ENCODE data around the gene BRSK2. TPM values are rescaled to one million over a fixed set of nuclear protein-coding genes. Genes with fewer than 3 reads are reported as not detected.

BRSK2 gene
- total and polyA plus RNA-seq, 4 donors: 0.35 to 0.56 (median 0.52) TPM

- no peak overlapping the region for H3K27ac ChIP-seq (ENCODE audit: low read depth in 1 of 2, low read length in 1 of 2)
- WGBS, 2 donors: 32 to 42% methylated on average over 5 to 6 of the region's 6 CpGs
- peaks cover 0 to 28% (median 2%) of the 10 kb centered on the region in 5 donors for H3K4me1 ChIP-seq (ENCODE audit: control insufficient read depth in 5 of 5, insufficient read depth in 5 of 5, low read length in 5 of 5)
- ATAC-seq (ENCODE audit: insufficient read depth, low FRiP score) (no peak), DNase-seq (peak; percentile 76 to 85 (median 83))
- no peak overlapping the region for H3K9ac ChIP-seq (ENCODE audit: insufficient read depth in 1 of 2, low read length in 2 of 2)
- H3K9me3 ChIP-seq (ENCODE audit: control insufficient read depth in 4 of 4, insufficient read depth in 3 of 4, low read length in 3 of 4): peaks cover 0 to 5% (median 0%) of the 10 kb centered on the region in 4 donors
- TF ChIP-seq, protein P1, sequence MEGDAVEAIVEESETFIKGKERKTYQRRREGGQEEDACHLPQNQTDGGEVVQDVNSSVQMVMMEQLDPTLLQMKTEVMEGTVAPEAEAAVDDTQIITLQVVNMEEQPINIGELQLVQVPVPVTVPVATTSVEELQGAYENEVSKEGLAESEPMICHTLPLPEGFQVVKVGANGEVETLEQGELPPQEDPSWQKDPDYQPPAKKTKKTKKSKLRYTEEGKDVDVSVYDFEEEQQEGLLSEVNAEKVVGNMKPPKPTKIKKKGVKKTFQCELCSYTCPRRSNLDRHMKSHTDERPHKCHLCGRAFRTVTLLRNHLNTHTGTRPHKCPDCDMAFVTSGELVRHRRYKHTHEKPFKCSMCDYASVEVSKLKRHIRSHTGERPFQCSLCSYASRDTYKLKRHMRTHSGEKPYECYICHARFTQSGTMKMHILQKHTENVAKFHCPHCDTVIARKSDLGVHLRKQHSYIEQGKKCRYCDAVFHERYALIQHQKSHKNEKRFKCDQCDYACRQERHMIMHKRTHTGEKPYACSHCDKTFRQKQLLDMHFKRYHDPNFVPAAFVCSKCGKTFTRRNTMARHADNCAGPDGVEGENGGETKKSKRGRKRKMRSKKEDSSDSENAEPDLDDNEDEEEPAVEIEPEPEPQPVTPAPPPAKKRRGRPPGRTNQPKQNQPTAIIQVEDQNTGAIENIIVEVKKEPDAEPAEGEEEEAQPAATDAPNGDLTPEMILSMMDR (IDR thresholded peaks at IDR 0.05; ENCODE audit: control extremely low read depth, extremely low read depth): no peak
- no peaks in the 10 kb centered on the region for H3K36me3 ChIP-seq (ENCODE audit: control insufficient read depth in 4 of 4, insufficient read depth in 4 of 4, low read length in 4 of 4)
- peaks cover 0 to 1% (median 0%) of the 10 kb centered on the region in 3 donors for H3K27me3 ChIP-seq (ENCODE audit: control insufficient read depth in 3 of 3, insufficient read depth in 3 of 3, low read length in 2 of 3)
- no peak overlapping the region for H3K4me3 ChIP-seq
These were observed 47.8 kb downstream of the BRSK2 start for GRCh38 chr11:1437500-1437899.

GRCh38 chr11:1438261-1438966 lies 48.7 kb downstream of the BRSK2 start:
- WGBS, 2 donors: 60 to 82% methylated on average over 19 of the region's 19 CpGs

GRCh38 chr11:1438967-1439330 lies 49.2 kb downstream of the BRSK2 start:
- TF ChIP-seq, protein P1 (IDR thresholded peaks at IDR 0.05; ENCODE audit: control extremely low read depth, extremely low read depth): no peak
- no peaks in the 10 kb centered on the region for H3K36me3 ChIP-seq (ENCODE audit: control insufficient read depth in 4 of 4, insufficient read depth in 4 of 4, low read length in 4 of 4)
- WGBS, 2 donors: 69 to 74% methylated on average over 11 of the region's 11 CpGs
- H3K27ac ChIP-seq (ENCODE audit: low read depth in 1 of 2, low read length in 1 of 2): no peak overlapping the region
- peaks cover 0 to 2% (median 0%) of the 10 kb centered on the region in 4 donors for H3K9me3 ChIP-seq (ENCODE audit: control insufficient read depth in 4 of 4, insufficient read depth in 3 of 4, low read length in 3 of 4)
- H3K27me3 ChIP-seq (ENCODE audit: control insufficient read depth in 3 of 3, insufficient read depth in 3 of 3, low read length in 2 of 3): peaks cover 0 to 7% (median 0%) of the 10 kb centered on the region in 3 donors
- peaks cover 0 to 28% (median 2%) of the 10 kb centered on the region in 5 donors for H3K4me1 ChIP-seq (ENCODE audit: control insufficient read depth in 5 of 5, insufficient read depth in 5 of 5, low read length in 5 of 5)
- no peak overlapping the region for H3K9ac ChIP-seq (ENCODE audit: insufficient read depth in 1 of 2, low read length in 2 of 2)
- H3K4me3 ChIP-seq: no peak overlapping the region
- DNase-seq (no peak), ATAC-seq (ENCODE audit: insufficient read depth, low FRiP score) (no peak)

More at GRCh38 chr11:1438261-1438966, 48.7 kb downstream of the BRSK2 start:
- Histone ChIP-seq H3K4me3 (no peak overlapping the region), H3K36me3 (ENCODE audit: control insufficient read depth in 4 of 4, insufficient read depth in 4 of 4, low read length in 4 of 4) (no peaks in the 10 kb centered on the region), H3K27me3 (ENCODE audit: control insufficient read depth in 3 of 3, insufficient read depth in 3 of 3, low read length in 2 of 3) (peaks cover 0 to 7% (median 0%) of the 10 kb centered on the region in 3 donors), H3K27ac (ENCODE audit: low read depth in 1 of 2, low read length in 1 of 2) (no peak overlapping the region), H3K9me3 (ENCODE audit: control insufficient read depth in 4 of 4, insufficient read depth in 3 of 4, low read length in 3 of 4) (peaks cover 0 to 3% (median 0%) of the 10 kb centered on the region in 4 donors), H3K9ac (ENCODE audit: insufficient read depth in 1 of 2, low read length in 2 of 2) (no peak overlapping the region), H3K4me1 (ENCODE audit: control insufficient read depth in 5 of 5, insufficient read depth in 5 of 5, low read length in 5 of 5) (peaks cover 0 to 28% (median 2%) of the 10 kb centered on the region in 5 donors)
- ATAC-seq (ENCODE audit: insufficient read depth, low FRiP score) (no peak), DNase-seq (no peak)
- TF ChIP-seq, protein P1 (IDR thresholded peaks at IDR 0.05; ENCODE audit: control extremely low read depth, extremely low read depth): no peak

All from lung (tissue), 12 donors.